ENCODE data around the gene ARF4.

The ARF4 gene

GRCh38 chr3:57583544-57583943 is 13.6 kb downstream of the ARF4 start:
- DNase-seq = no peak

GRCh38 chr3:57582474-57583168 is 14.5 kb downstream of the ARF4 start:
- DNase-seq = no peak

- DNase-seq = peak; percentile 32
Measured at GRCh38 chr3:57577801-57578200, 19.3 kb downstream of the ARF4 start.

GRCh38 chr3:57575966-57576626 is 21.0 kb downstream of the ARF4 start:
- DNase-seq = no peak

- no peak for DNase-seq
Measured at GRCh38 chr3:57572096-57572495, 25.0 kb downstream of the ARF4 start.

- DNase-seq = no peak
Measured at GRCh38 chr3:57570878-57571277, 26.3 kb downstream of the ARF4 start.

GRCh38 chr3:57569859-57570450 is 27.2 kb downstream of the ARF4 start:
- no peak for DNase-seq

- no peak for DNase-seq
Measured at GRCh38 chr3:57559526-57559925, 37.6 kb downstream of the ARF4 start.

GRCh38 chr3:57557085-57557537 is 40.0 kb downstream of the ARF4 start:
- DNase-seq = no peak

- DNase-seq = no peak
Measured at GRCh38 chr3:57556459-57557084, 40.6 kb downstream of the ARF4 start.

GRCh38 chr3:57555738-57556458 is 41.2 kb downstream of the ARF4 start, which contains the start of gene PDE12:
PDE12 (plus strand) TSS chr3:57556274; CDS start chr3:57556380, 106 bp downstream.
- peak; percentile 100 for DNase-seq

- no peak for DNase-seq
Measured at GRCh38 chr3:57555306-57555705, 41.8 kb downstream of the ARF4 start.

GRCh38 chr3:57546616-57547015 is 50.5 kb downstream of the ARF4 start:
- no peak for DNase-seq

GRCh38 chr3:57545636-57546268 is 51.4 kb downstream of the ARF4 start:
- DNase-seq = no peak

GRCh38 chr3:57544181-57545125 is 52.7 kb downstream of the ARF4 start, which contains the start of gene DNAH12:
DNAH12 (minus strand) TSS chr3:57544344; CDS start chr3:57542870, 1,474 bp downstream.
- DNase-seq = peak; percentile 65

- DNase-seq = no peak
Measured at GRCh38 chr3:57538465-57538864, 58.7 kb downstream of the ARF4 start.

- no peak for DNase-seq
Measured at GRCh38 chr3:57530071-57530608, 67.0 kb downstream of the ARF4 start.

All from right kidney (tissue), 1 donor.